Mucosa of stomach (tissue), 1 donor: ENCODE results near the gene MAP1A.
"Not testable (repeated sequence)": the region's sequence is repeated elsewhere in the genome, so short reads cannot be mapped to it uniquely, and the experiment has no call there.

Source experiments
- H3K27me3 ChIP-seq: one replicate; pipeline ENCODE4 v1.7.0; 2013; ENCODE audit warnings: mild to moderate bottlenecking, low read length; ENCODE audit not compliant: control insufficient read depth, insufficient read depth
- H3K36me3 ChIP-seq: one replicate; pipeline ENCODE4 v1.7.0; 2013; ENCODE audit warnings: low read length; ENCODE audit not compliant: control insufficient read depth, insufficient read depth
- H3K4me1 ChIP-seq: one replicate; pipeline ENCODE4 v1.7.0; 2013; ENCODE audit warnings: mild to moderate bottlenecking, low read length; ENCODE audit not compliant: control insufficient read depth, insufficient read depth
- H3K4me3 ChIP-seq: one replicate; pipeline ENCODE4 v1.7.0; 2013; ENCODE audit warnings: low read length
- H3K9ac ChIP-seq: one replicate; pipeline ENCODE4 v1.7.0; 2013; ENCODE audit warnings: mild to moderate bottlenecking, low read length, moderate library complexity
- H3K9me3 ChIP-seq: one replicate; pipeline ENCODE4 v1.7.0; 2013; ENCODE audit warnings: mild to moderate bottlenecking, low read length, moderate library complexity; ENCODE audit not compliant: control insufficient read depth
- donor health status: Pancreatic carcinoma.

Gene MAP1A

DNA sequence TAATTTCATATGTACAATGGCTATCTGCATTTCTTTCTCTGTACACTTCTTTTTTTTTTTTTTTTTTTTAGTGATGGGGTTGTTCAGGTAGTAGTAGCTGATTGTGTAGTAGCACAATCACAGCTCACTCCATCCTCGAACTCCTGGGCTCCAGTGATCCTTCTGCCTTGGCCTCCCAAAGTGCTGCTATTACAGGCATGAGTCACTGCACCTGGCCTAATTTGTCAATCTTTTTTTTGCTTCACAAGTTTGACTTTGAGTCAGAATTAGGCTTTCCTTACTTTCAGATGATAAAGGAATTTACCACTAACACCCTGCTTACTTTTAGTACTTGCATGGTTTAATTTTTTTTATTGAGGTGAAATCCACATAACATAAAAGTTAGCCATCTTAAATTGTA lies 28.0 kb downstream of the MAP1A start:
- no peak overlapping the region for H3K9ac ChIP-seq
- no peaks in the 10 kb centered on the region for H3K4me1 ChIP-seq
- H3K36me3 ChIP-seq, result no peaks in the 10 kb centered on the region
- H3K4me3 ChIP-seq, result no peak overlapping the region
- no peaks in the 10 kb centered on the region for H3K9me3 ChIP-seq
- no peaks in the 10 kb centered on the region for H3K27me3 ChIP-seq

DNA sequence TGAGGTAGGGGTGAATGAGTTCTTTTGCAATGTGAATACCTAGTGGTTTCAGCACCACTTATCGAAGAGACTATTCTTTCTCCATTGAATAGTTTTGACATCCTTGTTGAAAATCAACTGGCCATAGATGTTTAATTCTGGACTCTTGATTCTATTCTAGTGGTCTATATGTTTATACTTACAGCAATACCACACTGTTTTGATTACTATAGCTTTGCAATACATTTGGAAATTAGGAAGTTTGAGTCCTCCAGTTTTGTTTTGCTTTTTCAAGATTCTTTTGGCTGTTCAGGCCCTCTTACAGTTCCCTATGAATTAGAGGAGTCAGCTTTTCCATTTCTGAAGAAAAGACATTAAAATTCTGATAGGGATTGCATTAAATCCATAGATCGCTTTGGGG lies 30.1 kb downstream of the MAP1A start:
- Histone ChIP-seq H3K27me3 (no peaks in the 10 kb centered on the region), H3K9ac (no peak overlapping the region), H3K4me3 (no peak overlapping the region), H3K9me3 (no peaks in the 10 kb centered on the region), H3K4me1 (no peaks in the 10 kb centered on the region), H3K36me3 (no peaks in the 10 kb centered on the region)

DNA sequence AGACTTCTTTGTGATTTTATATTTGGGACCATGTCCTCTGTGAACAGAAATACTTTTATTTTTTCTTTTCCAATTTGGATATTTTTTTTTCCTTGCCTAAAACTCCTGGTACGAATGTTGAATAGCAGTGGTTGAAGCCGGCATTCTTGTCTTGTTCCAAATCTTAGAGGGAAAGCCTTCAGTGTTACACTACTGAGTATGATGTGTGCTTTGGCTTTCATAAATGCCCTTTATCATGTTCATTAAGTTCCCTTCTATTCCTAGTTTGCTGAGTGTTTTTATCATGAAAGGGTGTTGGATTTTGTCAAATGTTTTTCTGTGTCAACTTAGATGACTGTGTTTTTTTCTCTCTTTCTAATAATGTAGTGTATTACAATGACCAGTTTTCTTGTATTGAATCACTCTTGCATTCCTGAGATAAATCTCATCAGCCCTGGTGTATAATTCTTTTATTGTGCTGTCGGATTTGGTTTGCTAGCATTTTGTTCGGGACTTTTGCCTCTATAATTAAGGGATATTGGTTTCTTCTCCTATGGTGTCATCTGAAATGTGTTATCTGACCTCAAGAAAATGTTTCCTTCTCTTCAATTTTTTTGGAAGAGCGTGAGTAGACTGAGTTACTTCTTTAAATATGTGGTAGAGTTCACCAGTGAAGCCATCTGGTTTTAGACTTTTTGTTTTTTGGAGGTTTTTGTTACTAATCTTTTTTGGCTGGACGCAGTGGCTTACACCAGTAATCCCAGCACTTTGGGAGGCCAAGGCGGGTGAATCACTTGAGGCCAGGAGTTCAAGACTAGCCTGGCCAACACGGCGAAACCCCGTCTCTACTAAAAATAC lies 33.3 kb downstream of the MAP1A start:
- H3K4me1 ChIP-seq, result no peaks in the 10 kb centered on the region
- no peaks in the 10 kb centered on the region for H3K9me3 ChIP-seq
- H3K27me3 ChIP-seq, result no peaks in the 10 kb centered on the region
- no peak overlapping the region for H3K9ac ChIP-seq
- H3K36me3 ChIP-seq, result no peaks in the 10 kb centered on the region
- H3K4me3 ChIP-seq, result no peak overlapping the region

DNA sequence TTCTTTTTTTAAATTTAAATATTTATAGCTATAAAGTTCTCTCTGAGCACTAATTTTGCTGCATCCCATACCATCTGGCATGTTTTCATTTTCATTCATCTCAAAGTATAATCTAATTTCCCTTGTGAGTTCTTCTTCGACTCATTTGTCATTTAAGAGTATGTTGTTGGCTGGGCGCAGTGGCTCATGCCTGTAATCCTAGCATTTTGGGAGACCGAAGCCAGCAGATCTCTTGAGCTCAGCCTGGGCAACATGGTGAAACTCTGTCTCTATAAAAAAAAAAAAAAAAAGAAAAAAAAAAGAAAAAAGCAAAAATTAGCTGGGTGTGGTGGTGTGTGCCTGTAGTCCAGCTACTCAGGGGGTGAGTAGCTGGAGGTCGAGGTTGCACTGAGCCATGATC lies 34.8 kb downstream of the MAP1A start:
- Histone ChIP-seq H3K9me3 (no peaks in the 10 kb centered on the region), H3K9ac (no peak overlapping the region), H3K36me3 (no peaks in the 10 kb centered on the region), H3K4me3 (no peak overlapping the region), H3K4me1 (no peaks in the 10 kb centered on the region), H3K27me3 (no peaks in the 10 kb centered on the region)

DNA sequence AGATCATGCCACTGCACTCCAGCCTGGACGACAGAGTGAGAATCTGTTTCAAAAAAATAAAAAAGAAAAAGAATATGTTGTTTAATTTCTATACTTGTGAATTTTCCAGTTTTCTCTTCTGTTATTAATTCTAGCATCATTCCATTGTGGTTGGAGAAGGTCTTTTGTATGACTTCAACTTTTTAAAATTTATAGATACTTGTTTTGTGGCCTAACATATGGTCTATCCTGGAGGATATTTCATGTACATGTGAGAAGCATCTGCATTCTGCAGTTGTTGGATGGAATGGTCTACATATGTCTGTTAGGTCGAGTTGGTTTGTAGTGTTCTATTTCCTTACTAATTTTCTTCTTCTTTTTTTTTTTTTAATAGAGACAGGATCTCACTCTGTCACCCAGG lies 35.6 kb downstream of the MAP1A start:
- no peaks in the 10 kb centered on the region for H3K27me3 ChIP-seq
- H3K36me3 ChIP-seq, result no peaks in the 10 kb centered on the region
- H3K9me3 ChIP-seq, result no peaks in the 10 kb centered on the region
- no peak overlapping the region for H3K4me3 ChIP-seq
- no peaks in the 10 kb centered on the region for H3K4me1 ChIP-seq
- H3K9ac ChIP-seq, result no peak overlapping the region

DNA sequence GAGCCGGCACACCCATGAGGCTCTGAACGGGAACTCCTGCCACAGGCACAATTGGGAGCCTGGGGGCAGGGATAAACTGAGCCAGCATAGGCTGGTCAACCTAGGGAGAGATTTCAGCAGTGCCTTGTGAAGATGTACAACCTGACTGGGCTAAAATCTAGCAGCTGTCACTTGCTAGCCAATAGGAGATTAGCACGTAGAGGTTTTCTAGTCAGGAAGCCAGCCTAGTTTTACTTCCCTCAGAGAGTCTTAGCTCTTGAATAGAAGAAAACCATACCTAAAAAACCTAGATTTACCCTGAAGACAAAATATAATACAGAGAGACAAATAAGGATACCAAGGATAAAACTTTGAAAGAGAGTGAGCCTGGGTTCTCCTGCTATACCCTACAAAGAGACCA lies 45.3 kb downstream of the MAP1A start:
- not testable (repeated sequence) for H3K27me3 ChIP-seq, H3K4me3 ChIP-seq, H3K9ac ChIP-seq, H3K36me3 ChIP-seq, H3K9me3 ChIP-seq, H3K4me1 ChIP-seq

DNA sequence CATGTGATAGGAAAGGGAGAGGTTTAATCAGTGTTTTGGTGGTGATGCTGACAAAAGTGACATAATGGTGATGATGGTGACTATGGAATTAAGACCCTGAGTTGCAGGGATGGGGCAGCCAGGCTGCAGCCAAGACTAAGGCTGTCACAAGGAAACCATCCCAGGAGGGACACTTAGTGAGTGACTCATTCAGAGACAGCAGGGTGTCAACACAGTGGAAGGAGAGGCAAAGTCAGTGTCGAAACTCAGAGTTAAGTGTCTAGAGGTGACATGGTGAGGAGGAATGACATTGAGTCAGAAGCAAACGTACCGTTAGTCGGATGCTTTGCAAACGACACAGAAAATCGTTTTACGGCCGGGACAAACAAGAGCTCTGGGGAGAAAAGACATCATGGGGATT lies 46.4 kb downstream of the MAP1A start:
- not testable (repeated sequence) for H3K4me3 ChIP-seq, H3K9me3 ChIP-seq, H3K9ac ChIP-seq, H3K4me1 ChIP-seq, H3K27me3 ChIP-seq, H3K36me3 ChIP-seq

DNA sequence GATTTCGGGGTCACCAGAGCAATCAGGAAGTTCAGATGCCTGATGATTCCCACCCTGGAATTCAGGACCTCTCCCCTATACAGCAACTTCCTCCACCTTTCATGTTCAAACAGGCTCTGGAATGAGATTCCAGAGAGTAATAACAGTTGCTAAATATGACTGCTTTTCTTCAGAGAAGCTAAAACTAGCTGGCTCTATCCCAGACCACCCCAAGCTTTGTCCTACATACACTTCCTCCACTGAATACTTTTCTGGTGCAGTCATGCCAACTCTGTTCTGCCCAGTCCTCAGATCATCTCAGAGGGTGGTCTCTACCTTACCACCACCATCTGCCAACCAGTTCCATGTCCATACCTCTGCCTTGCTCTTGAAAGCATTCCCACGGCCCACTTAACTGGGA lies 49.2 kb downstream of the MAP1A start:
- not testable (repeated sequence) for H3K4me1 ChIP-seq, H3K4me3 ChIP-seq, H3K9me3 ChIP-seq, H3K9ac ChIP-seq, H3K36me3 ChIP-seq, H3K27me3 ChIP-seq

DNA sequence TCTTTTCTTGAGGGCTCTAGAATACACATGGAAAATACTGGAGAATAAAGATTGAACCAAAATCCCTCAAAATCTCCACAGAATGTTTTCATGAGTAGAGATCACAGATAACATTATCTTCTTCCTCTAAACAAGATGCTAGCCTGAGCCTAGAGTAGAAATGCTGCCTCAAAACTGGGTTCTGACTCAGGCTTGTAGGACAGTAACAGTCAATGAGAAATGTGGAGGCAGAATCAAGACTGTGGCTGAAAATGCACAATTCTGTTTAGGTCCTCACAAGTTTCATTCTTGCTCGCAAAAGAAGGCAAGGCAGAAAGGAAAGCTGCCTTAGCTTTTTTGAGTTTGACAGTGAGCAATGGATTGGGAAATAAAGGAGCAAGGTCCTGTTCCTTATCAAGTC lies 57.2 kb downstream of the MAP1A start:
- H3K9ac ChIP-seq, H3K4me1 ChIP-seq, H3K27me3 ChIP-seq, H3K36me3 ChIP-seq, H3K9me3 ChIP-seq, H3K4me3 ChIP-seq: not testable (repeated sequence)
